Natural killer cell (primary cell): Measurements from ENCODE around the gene FCAMR. TPM values are rescaled to one million over a fixed set of nuclear protein-coding genes. Genes with fewer than 3 reads are reported as not detected.

Experiments used
- ATAC-seq, 3 donors: fragments of 150-1000 bp in 2 of 3; fragments of 200-7000 bp in 1 of 3; cut with Tn5 transposase; 1 replicate in 1 of 3; 2 replicates in 2 of 3; pipeline ENCODE4 v1.10.0; 2021; ENCODE audit warnings: mild to moderate bottlenecking in 2 of 3, moderate library complexity in 2 of 3
- DNase-seq, 2 donors: peaks; one replicate each; pipeline versions ENCODE4 v3.0.0 to v3.0.0-alpha.2; 2013 to 2021; ENCODE audit warnings: mixed read lengths in 1 of 2
- H3K27ac ChIP-seq: one replicate; pipeline ENCODE4 v1.5.1; 2013; ENCODE audit warnings: mild to moderate bottlenecking, low read length
- H3K27me3 ChIP-seq: one replicate; pipeline ENCODE4 v1.6.1; 2013; ENCODE audit warnings: low read length; ENCODE audit not compliant: control insufficient read depth, insufficient read depth
- H3K36me3 ChIP-seq: one replicate; pipeline ENCODE4 v1.6.1; 2013; ENCODE audit warnings: low read length; ENCODE audit not compliant: control insufficient read depth, insufficient read depth
- H3K4me1 ChIP-seq: one replicate; pipeline ENCODE4 v1.6.1; 2013; ENCODE audit warnings: low read length; ENCODE audit not compliant: control insufficient read depth, insufficient read depth
- H3K4me3 ChIP-seq: one replicate; pipeline ENCODE4 v1.5.1; 2013; ENCODE audit warnings: low read length
- H3K9me3 ChIP-seq: one replicate; pipeline ENCODE4 v1.6.1; 2013; ENCODE audit warnings: low read length; ENCODE audit not compliant: control insufficient read depth, insufficient read depth
- H3K27ac Mint-ChIP-seq, 2 donors: one replicate each; pipeline ENCODE4 v1.8.0; 2022; ENCODE audit warnings: mild to moderate bottlenecking in 2 of 2, mixed read lengths in 2 of 2, moderate library complexity in 1 of 2
- H3K27me3 Mint-ChIP-seq, 2 donors: one replicate each; pipeline ENCODE4 v1.8.0; 2022; ENCODE audit warnings: low read depth in 2 of 2, mixed read lengths in 2 of 2
- H3K36me3 Mint-ChIP-seq: one replicate; pipeline ENCODE4 v1.8.0; 2022; ENCODE audit warnings: mixed read lengths
- H3K4me1 Mint-ChIP-seq, 2 donors: one replicate each; pipeline ENCODE4 v1.8.0; 2022; ENCODE audit warnings: mixed read lengths in 2 of 2
- H3K4me3 Mint-ChIP-seq: one replicate; pipeline ENCODE4 v1.8.0; 2022; ENCODE audit warnings: mild to moderate bottlenecking, moderate library complexity, mixed read lengths
- H3K9me3 Mint-ChIP-seq, 2 donors: one replicate each; pipeline ENCODE4 v1.8.0; 2022; ENCODE audit warnings: mixed read lengths in 2 of 2
- CTCF ChIP-seq: fragments of 200-600 bp; IDR thresholded peaks from one replicate; pipeline ENCODE4 v1.8.0; 2022; ENCODE audit warnings: antibody characterized with exemption
- WGBS: methylation state at CpG from one replicate; pipeline ENCODE4 v1.1.7; 2013; ENCODE audit warnings: missing lambda C conversion rate; ENCODE audit not compliant: insufficient coverage; 5-methylcytosine and 5-hydroxymethylcytosine counted together
- intact Hi-C: fragments of 100-400 bp; cut with micrococcal nuclease; formaldehyde crosslinking; loops from one replicate; pipeline ENCODE4 v1.14.2; 2022
- total RNA-seq, 4 donors: library from RNA; stranded (reverse); fragments of 120-200 nt in 1 of 4; gene quantifications; one replicate each; pipeline versions ENCODE4 v1.2.3 to v1.2.4, GENCODE V29; 2013 to 2022

The FCAMR gene
- total RNA-seq, 3 donors from 2014 or later (not counting 1 experiment from before 2014, with no cell fraction given): not detected

GRCh38 chr1:206953126-206953525 lies 17.1 kb downstream of the FCAMR start:
- Histone ChIP-seq H3K27me3 (no peaks in the 10 kb centered on the region), H3K36me3 (no peaks in the 10 kb centered on the region), H3K9me3 (no peaks in the 10 kb centered on the region), H3K4me3 (no peak overlapping the region), H3K27ac (no peak overlapping the region), H3K4me1 (no peaks in the 10 kb centered on the region)
- H3K4me1 Mint-ChIP-seq: peaks cover under 1 to 2% of the 10 kb centered on the region in 2 donors
- H3K9me3 Mint-ChIP-seq: no peaks in the 10 kb centered on the region
- no peak for TF ChIP-seq CTCF
- WGBS: 97% methylated on average over 3 of the region's 3 CpGs
- ATAC-seq (no peak), DNase-seq (no peak)
- intact Hi-C loops: no loop called here
- H3K27me3 Mint-ChIP-seq: no peaks in the 10 kb centered on the region
- H3K27ac Mint-ChIP-seq: no peak overlapping the region
- no peak overlapping the region for H3K4me3 Mint-ChIP-seq
- no peaks in the 10 kb centered on the region for H3K36me3 Mint-ChIP-seq

GRCh38 chr1:206952171-206952570 lies 18.1 kb downstream of the FCAMR start:
- Mint-ChIP-seq H3K4me3 (no peak overlapping the region), H3K27me3 (no peaks in the 10 kb centered on the region), H3K4me1 (peaks cover 10 to 11% of the 10 kb centered on the region in 2 donors), H3K27ac (no peak overlapping the region), H3K9me3 (no peaks in the 10 kb centered on the region), H3K36me3 (no peaks in the 10 kb centered on the region)
- no peak overlapping the region for H3K4me3 ChIP-seq
- WGBS: 78% methylated on average over 4 of the region's 4 CpGs
- H3K27me3 ChIP-seq: no peaks in the 10 kb centered on the region
- intact Hi-C loops: no loop called here
- peaks cover 1% of the 10 kb centered on the region for H3K4me1 ChIP-seq
- DNase-seq (no peak), ATAC-seq (no peak)
- TF ChIP-seq CTCF: no peak
- H3K36me3 ChIP-seq: no peaks in the 10 kb centered on the region
- H3K27ac ChIP-seq: no peak overlapping the region
- no peaks in the 10 kb centered on the region for H3K9me3 ChIP-seq

GRCh38 chr1:206951318-206952100 lies 18.8 kb downstream of the FCAMR start:
- H3K9me3 ChIP-seq: no peaks in the 10 kb centered on the region
- Mint-ChIP-seq H3K4me3 (no peak overlapping the region), H3K36me3 (no peaks in the 10 kb centered on the region), H3K9me3 (no peaks in the 10 kb centered on the region), H3K4me1 (peaks cover 17 to 18% of the 10 kb centered on the region in 2 donors), H3K27me3 (no peaks in the 10 kb centered on the region), H3K27ac (no peak overlapping the region)
- 63% methylated on average over 3 of the region's 4 CpGs for WGBS
- ATAC-seq (no peak), DNase-seq (no peak)
- TF ChIP-seq CTCF: no peak
- H3K36me3 ChIP-seq: no peaks in the 10 kb centered on the region
- no peaks in the 10 kb centered on the region for H3K27me3 ChIP-seq
- H3K4me1 ChIP-seq: peaks cover 7% of the 10 kb centered on the region
- intact Hi-C loops: no loop called here
- no peak overlapping the region for H3K27ac ChIP-seq
- H3K4me3 ChIP-seq: no peak overlapping the region

GRCh38 chr1:206949641-206950040 lies 20.6 kb downstream of the FCAMR start:
- H3K27me3 ChIP-seq: no peaks in the 10 kb centered on the region
- intact Hi-C loops: no loop called here
- ATAC-seq (no peak), DNase-seq (no peak)
- WGBS: 95% methylated on average over 5 of the region's 5 CpGs
- H3K27ac ChIP-seq: no peak overlapping the region
- no peaks in the 10 kb centered on the region for H3K9me3 ChIP-seq
- no peaks in the 10 kb centered on the region for H3K9me3 Mint-ChIP-seq
- H3K27me3 Mint-ChIP-seq: no peaks in the 10 kb centered on the region
- no peak overlapping the region for H3K27ac Mint-ChIP-seq
- no peaks in the 10 kb centered on the region for H3K36me3 ChIP-seq
- H3K4me3 Mint-ChIP-seq: no peak overlapping the region
- peaks cover 29 to 32% of the 10 kb centered on the region in 2 donors for H3K4me1 Mint-ChIP-seq
- H3K36me3 Mint-ChIP-seq: no peaks in the 10 kb centered on the region
- TF ChIP-seq CTCF: no peak
- peaks cover 14% of the 10 kb centered on the region for H3K4me1 ChIP-seq
- no peak overlapping the region for H3K4me3 ChIP-seq
